Measurements from ENCODE around the gene LRRK1.

LRRK1 gene

DNA sequence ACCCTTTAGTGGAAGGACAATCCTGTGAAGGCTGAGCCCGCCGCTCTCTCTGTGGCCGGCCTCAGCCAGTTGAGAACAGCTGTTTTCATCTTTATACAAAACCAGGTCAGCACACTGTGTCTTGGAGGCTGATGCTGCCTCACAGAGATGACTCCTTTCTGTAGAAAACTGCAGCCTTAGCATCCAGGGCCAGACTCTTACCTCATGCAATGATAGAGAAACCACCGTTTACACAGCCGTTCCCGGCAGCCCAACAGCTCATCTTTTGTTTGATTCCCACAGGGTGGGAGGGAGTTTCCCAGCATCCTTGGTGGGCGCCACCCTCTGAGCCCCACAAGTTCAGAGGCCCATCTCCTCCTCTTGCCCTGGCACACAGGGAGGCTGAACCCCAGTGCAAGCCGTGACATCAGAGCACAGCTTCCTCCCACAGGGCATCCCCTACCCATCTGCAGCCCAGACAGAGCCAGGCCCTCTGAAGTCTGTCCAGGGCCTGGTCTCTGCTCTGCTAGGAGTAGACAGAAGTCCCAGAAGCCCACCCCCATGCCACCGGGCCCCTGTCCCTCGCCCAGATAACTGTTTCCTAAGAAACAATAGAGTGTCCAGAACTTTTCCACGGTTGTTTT is 105.0 kb downstream of the LRRK1 start:
- TF ChIP-seq POLR2A (IDR thresholded peaks at IDR 0.05; ENCODE audit: low read length) (no peak), GATA1 (IDR thresholded peaks at IDR 0.05; ENCODE audit: low read depth, low read length) (no peak)
- DNase-seq, result no peak

DNA sequence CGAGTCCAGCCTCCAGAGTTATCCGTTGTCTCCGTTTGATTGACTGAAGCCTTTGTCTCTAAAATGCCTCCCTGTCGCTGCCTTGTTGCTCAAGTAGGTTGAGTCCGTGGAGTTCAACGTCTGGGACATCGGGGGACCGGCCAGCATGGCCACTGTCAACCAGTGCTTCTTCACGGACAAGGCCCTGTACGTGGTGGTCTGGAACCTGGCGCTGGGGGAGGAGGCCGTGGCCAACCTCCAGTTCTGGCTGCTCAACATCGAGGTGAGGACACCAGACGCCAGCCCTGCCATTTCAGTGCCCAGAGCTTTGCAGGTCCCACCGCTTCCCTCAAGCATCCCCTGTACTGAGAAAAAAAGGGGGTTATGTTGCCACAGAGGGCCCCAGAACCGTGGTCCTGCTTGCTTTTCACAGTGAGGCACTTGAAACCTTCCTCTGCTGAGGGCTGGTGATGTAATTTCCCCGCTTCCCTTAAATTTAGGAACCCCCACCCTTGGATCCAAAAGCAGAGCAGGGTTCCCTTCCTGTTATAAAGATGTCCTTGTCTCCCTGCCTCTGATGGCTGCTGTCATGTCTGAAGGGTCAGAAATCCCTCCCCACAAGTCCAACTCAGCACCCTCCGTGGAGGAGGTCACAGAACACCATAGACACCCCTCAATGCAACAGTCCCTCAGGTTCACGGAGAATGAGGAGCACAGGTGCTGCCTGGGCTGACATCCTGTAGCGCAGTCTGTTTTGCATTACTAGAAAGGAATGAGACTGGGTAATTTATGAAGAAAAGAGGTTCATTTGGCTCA is 105.7 kb downstream of the LRRK1 start:
- TF ChIP-seq GATA1 (IDR thresholded peaks at IDR 0.05; ENCODE audit: low read depth, low read length) (no peak), POLR2A (IDR thresholded peaks at IDR 0.05; ENCODE audit: low read length) (no peak)
- DNase-seq, result no peak

DNA sequence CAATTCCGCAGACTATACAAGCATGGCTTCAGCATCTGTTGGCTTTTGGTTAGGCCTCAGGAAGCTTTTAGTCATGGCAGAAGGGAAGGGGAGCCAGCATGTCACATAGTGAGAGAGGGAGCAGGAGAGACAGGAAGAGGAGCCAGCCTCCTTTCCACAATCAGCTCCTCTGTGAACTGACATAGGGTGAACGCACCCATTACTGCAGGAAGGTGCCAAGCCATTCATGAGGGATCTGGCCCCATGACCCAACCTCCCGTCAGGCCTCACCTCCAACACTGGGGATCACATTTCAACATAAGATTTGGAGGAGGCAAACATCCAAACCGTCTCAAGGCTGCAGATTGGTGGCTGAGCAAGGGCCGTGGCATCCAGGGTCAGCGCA is 106.3 kb downstream of the LRRK1 start:
- no peak for DNase-seq
- TF ChIP-seq POLR2A (IDR thresholded peaks at IDR 0.05; ENCODE audit: low read length) (no peak), GATA1 (IDR thresholded peaks at IDR 0.05; ENCODE audit: low read depth, low read length) (no peak)

GRCh38 chr15:101025896-101026631 is 106.9 kb downstream of the LRRK1 start:
- TF ChIP-seq POLR2A (IDR thresholded peaks at IDR 0.05; ENCODE audit: low read length), result no peak
- TF ChIP-seq GATA1 (IDR thresholded peaks at IDR 0.05; ENCODE audit: low read depth, low read length), result no peak
- no peak for DNase-seq

DNA sequence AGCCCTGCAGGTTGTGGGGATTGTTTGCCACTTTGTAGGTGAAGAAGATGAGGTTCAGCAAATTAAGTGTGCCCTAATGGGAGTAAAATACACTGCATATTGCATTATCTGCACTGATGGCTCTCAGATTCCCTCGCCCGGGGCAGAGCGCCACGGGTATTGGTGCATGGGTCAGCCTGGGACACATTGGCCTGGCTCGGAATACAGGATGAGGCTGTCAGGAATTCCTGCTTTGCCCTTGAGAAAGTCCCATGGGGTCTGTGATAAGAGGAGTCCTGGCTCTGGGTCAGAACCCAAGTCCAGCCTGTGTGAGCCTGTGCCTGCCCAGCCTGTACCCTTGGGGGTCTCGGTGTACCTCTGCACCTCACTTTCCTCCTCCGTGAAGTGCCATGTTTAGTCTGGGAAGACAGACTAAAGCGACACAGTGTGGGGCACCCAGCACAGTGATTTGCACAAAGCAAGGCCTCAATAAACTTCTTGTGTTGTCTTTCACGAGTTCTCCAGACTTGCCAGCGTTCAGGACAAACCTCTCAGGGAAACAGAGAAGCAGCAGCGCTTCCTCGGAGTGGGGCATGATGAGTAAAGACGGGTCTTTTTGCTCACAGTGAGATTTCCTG is 107.6 kb downstream of the LRRK1 start:
- no peak for DNase-seq
- TF ChIP-seq GATA1 (IDR thresholded peaks at IDR 0.05; ENCODE audit: low read depth, low read length) (no peak), POLR2A (IDR thresholded peaks at IDR 0.05; ENCODE audit: low read length) (no peak)

GRCh38 chr15:101027273-101027901 is 108.2 kb downstream of the LRRK1 start:
- TF ChIP-seq POLR2A (IDR thresholded peaks at IDR 0.05; ENCODE audit: low read length) (no peak), GATA1 (IDR thresholded peaks at IDR 0.05; ENCODE audit: low read depth, low read length) (no peak)
- no peak for DNase-seq

DNA sequence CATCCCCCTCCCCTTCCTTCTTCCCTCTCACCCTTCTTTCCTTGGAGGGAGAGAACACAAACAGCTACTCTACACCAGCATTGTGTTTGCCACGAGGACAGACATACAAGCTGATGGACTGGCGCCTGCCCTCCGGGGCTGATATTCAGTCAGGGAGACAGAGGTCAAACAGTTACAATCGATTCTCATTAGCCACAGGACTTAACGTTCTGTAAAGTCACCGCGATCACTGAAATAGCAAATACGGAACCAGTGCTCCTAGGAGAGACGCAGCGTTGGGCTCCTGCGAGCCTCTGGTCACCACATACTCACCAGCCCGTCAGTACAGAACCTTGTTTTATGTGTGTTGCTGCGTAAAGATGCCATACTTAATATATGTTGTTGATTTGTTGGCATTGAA is 108.8 kb downstream of the LRRK1 start:
- no peak for TF ChIP-seq GATA1 (IDR thresholded peaks at IDR 0.05; ENCODE audit: low read depth, low read length)
- no peak for TF ChIP-seq POLR2A (IDR thresholded peaks at IDR 0.05; ENCODE audit: low read length)
- DNase-seq, result no peak

DNA sequence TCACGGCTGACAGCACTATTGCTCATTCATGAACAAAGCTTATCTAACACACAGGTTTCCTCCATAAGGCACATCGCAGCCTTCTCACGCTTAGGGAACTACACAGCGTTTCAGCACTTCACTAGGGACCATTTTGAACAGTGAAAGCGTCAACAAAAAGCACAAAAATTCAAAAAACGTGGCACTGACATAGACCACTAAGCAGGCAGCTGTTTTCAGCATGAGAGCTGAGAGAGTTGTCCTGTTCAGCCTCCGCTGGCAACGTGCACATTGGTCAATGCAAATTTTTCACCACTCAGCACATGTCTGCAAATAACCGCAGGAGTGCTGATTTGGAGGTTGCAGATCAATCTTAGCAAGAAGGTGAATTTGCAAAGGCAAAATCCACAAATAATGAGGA is 109.2 kb downstream of the LRRK1 start:
- no peak for DNase-seq
- no peak for TF ChIP-seq POLR2A (IDR thresholded peaks at IDR 0.05; ENCODE audit: low read length)
- no peak for TF ChIP-seq GATA1 (IDR thresholded peaks at IDR 0.05; ENCODE audit: low read depth, low read length)

DNA sequence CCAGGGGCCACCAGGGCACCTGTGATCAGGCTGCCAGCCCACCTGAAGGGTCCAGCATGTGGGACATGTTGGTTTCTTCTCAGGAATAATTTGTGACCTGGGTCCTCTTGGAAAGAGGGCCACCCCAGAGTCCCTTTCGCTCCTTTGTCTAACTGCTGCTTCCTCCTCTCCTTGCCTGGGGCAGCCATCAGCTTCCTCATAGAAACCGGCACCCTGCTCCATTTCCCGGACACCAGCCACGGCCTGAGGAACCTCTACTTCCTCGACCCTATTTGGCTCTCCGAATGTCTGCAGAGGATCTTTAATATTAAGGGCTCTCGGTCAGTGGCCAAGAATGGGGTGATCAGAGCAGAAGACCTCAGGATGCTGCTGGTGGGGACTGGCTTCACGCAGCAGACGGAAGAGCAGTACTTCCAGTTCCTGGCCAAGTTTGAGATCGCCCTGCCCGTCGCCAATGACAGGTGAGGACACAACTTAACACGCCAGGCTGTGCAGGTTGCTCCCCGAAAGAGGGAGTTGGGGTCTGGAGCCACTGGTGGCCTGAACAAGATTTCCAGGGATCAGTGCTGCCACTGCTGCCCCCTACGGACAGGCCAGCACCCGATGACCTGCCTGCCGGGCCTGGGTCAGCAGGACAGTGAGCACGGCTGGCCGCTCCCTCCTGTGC is 109.7 kb downstream of the LRRK1 start:
- DNase-seq, result no peak
- TF ChIP-seq GATA1 (IDR thresholded peaks at IDR 0.05; ENCODE audit: low read depth, low read length) (no peak), POLR2A (IDR thresholded peaks at IDR 0.05; ENCODE audit: low read length) (no peak)

DNA sequence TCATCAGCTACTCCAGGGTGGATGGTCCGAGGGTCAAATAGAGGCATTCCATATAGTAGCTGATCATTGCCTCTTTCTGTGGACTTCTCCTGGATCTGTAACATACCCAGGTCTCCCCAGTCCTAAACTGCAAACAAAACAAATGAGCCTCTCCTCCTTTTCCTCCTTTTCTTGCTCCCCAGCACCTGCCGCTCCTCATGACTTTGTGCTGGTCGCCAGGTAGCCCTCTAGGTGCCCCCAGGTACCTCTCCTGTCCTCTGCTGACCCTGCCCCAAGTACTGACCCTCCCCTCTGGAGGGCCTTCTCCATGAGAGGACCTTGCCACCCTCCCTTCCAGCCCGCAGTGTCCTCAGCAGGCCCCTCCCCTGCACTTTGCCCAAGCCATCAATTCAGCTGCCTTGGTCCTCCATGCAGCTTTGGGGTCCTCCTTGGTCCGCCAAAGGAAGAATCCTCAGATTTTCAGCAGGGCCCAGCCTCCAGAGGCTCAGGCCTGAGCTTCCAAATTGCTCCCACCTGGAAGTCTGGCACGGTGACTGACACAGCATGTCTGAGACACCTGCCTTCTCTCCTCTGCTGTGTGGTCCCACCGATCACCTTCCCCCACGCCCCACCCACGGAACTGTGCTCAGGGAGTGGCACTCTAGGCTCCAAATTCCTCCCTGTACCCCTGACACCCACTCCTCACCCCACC is 111.0 kb downstream of the LRRK1 start:
- no peak for TF ChIP-seq POLR2A (IDR thresholded peaks at IDR 0.05; ENCODE audit: low read length)
- TF ChIP-seq GATA1 (IDR thresholded peaks at IDR 0.05; ENCODE audit: low read depth, low read length), result no peak
- DNase-seq, result no peak

DNA sequence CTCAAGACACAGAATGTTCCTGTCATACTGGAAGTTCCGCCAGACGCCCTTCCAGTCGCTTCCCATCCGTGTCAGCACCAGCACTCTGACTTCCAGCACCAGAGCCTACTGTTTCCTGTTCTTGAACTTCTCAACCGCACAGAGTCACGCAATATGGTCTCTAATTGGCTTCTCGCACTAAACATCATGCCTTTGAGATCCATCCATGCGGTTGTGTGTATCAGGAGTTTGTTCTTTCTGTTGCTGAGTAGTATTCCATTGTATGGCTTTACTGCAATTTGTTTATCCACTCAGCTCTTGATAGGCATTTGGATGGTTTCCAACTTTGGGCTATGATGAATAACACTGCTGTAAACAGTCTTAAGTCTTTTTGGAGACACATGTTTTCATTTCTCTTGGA is 112.1 kb downstream of the LRRK1 start:
- no peak for DNase-seq
- TF ChIP-seq GATA1 (IDR thresholded peaks at IDR 0.05; ENCODE audit: low read depth, low read length), result no peak
- TF ChIP-seq POLR2A (IDR thresholded peaks at IDR 0.05; ENCODE audit: low read length), result no peak

- TF ChIP-seq GATA1 (IDR thresholded peaks at IDR 0.05; ENCODE audit: low read depth, low read length) (no peak), POLR2A (IDR thresholded peaks at IDR 0.05; ENCODE audit: low read length) (no peak)
- DNase-seq, result no peak
Measured at GRCh38 chr15:101033801-101034200, 114.6 kb downstream of the LRRK1 start.

GRCh38 chr15:101035611-101036010 is 116.5 kb downstream of the LRRK1 start:
- TF ChIP-seq GATA1 (IDR thresholded peaks at IDR 0.05; ENCODE audit: low read depth, low read length), result no peak
- no peak for TF ChIP-seq POLR2A (IDR thresholded peaks at IDR 0.05; ENCODE audit: low read length)
- DNase-seq, result no peak
